ENCODE measurements around the gene DSCAML1. TPM values are rescaled to one million over a fixed set of nuclear protein-coding genes. Genes with fewer than 3 reads are reported as not detected.

Gene DSCAML1
- total RNA-seq, 2 experiments from 2014 or later = 0.13 to 0.29 TPM

DNA sequence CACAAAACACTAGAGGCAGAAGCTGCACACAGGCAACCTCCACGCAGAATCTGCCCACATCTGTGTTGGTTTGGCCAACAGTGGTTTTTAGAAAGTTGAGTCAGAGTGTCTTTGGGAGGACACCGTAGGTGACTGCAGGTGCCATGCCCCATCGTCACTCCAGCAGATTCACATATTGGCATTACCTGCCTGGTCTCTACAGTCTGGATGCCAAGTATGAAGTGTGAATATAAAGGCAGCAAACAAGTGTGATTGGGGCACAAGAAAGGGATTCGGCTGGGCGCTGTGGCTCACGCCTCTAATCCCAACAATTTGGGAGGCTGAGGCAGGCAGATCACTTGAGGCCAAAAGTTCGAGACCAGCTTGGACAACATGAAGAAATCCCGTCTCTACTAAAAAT, 38.6 kb upstream of the DSCAML1 start:
- peaks cover 13% of the 10 kb centered on the region for H3K4me1 Mint-ChIP-seq (ENCODE audit: low read depth)
- TF ChIP-seq, protein P1, sequence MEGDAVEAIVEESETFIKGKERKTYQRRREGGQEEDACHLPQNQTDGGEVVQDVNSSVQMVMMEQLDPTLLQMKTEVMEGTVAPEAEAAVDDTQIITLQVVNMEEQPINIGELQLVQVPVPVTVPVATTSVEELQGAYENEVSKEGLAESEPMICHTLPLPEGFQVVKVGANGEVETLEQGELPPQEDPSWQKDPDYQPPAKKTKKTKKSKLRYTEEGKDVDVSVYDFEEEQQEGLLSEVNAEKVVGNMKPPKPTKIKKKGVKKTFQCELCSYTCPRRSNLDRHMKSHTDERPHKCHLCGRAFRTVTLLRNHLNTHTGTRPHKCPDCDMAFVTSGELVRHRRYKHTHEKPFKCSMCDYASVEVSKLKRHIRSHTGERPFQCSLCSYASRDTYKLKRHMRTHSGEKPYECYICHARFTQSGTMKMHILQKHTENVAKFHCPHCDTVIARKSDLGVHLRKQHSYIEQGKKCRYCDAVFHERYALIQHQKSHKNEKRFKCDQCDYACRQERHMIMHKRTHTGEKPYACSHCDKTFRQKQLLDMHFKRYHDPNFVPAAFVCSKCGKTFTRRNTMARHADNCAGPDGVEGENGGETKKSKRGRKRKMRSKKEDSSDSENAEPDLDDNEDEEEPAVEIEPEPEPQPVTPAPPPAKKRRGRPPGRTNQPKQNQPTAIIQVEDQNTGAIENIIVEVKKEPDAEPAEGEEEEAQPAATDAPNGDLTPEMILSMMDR (IDR thresholded peaks at IDR 0.05) = no peak
- H3K36me3 Mint-ChIP-seq (ENCODE audit: low read depth) = no peaks in the 10 kb centered on the region
- no peak for ATAC-seq
- intact Hi-C loops (cut with micrococcal nuclease) = no loop called here
- H3K9me3 Mint-ChIP-seq = no peaks in the 10 kb centered on the region
- DNase-seq = no peak
- H3K4me3 Mint-ChIP-seq = no peak overlapping the region
- H3K27ac Mint-ChIP-seq = no peak overlapping the region
- CTCF ChIA-PET = interaction anchor here (0.8 to 8.8 kb wide), 6 partner anchors 8 to 336 kb away, joined by 3 to 50 read pairs (median 24); no protein-coding TSS in a partner anchor
- POLR2A ChIA-PET = interaction anchor here (0.6 to 1.2 kb wide), 2 partner anchors 21 to 101 kb away, joined by 3 to 4 read pairs; no protein-coding TSS in a partner anchor
- H3K27me3 Mint-ChIP-seq = peaks cover 1% of the 10 kb centered on the region

DNA sequence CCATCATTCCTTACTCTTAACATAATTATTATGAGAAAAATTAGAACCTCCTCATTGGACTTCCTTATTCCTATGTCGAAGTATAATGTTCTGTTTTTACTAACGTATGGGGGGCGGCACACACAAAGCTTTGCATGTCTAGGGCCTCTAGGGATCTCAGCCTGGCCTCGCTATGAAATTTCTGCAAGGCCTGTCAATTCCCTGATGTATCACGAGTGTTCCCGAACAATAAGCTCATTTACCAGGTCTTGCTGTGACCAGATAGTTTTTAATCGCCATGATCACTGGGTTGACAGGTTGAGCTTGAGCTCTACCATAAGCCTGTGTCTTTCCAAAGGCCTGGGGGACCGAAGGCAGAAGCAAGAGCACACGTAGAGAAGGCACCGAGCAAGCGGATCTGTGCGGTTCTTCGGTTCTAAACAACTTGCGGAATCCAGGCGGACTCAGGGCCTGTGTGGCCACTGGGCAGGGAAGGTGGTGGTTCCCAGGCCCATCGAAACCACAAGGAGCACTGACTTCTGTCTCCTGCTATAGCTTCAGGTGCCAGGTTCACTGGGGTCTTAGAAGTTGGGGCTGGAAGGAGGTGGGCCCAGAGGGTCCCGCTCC, 37.9 kb upstream of the DSCAML1 start:
- ChIA-PET POLR2A (interaction anchor here (1.2 to 1.7 kb wide), 2 partner anchors 11 to 20 kb away, joined by 4 read pairs; no protein-coding TSS in a partner anchor), CTCF (interaction anchor here (0.8 to 8.8 kb wide), 10 partner anchors 9 to 336 kb away, joined by 3 to 50 read pairs (median 3); no protein-coding TSS in a partner anchor)
- no peaks in the 10 kb centered on the region for H3K9me3 Mint-ChIP-seq
- ATAC-seq (no peak), DNase-seq (no peak)
- intact Hi-C loops (cut with micrococcal nuclease) = no loop called here
- TF ChIP-seq, protein P1 (IDR thresholded peaks at IDR 0.05) = no peak
- H3K27me3 Mint-ChIP-seq = peaks cover 1% of the 10 kb centered on the region
- H3K36me3 Mint-ChIP-seq (ENCODE audit: low read depth) = no peaks in the 10 kb centered on the region
- peaks cover 19% of the 10 kb centered on the region for H3K4me1 Mint-ChIP-seq (ENCODE audit: low read depth)
- no peak overlapping the region for H3K4me3 Mint-ChIP-seq
- no peak overlapping the region for H3K27ac Mint-ChIP-seq

DNA sequence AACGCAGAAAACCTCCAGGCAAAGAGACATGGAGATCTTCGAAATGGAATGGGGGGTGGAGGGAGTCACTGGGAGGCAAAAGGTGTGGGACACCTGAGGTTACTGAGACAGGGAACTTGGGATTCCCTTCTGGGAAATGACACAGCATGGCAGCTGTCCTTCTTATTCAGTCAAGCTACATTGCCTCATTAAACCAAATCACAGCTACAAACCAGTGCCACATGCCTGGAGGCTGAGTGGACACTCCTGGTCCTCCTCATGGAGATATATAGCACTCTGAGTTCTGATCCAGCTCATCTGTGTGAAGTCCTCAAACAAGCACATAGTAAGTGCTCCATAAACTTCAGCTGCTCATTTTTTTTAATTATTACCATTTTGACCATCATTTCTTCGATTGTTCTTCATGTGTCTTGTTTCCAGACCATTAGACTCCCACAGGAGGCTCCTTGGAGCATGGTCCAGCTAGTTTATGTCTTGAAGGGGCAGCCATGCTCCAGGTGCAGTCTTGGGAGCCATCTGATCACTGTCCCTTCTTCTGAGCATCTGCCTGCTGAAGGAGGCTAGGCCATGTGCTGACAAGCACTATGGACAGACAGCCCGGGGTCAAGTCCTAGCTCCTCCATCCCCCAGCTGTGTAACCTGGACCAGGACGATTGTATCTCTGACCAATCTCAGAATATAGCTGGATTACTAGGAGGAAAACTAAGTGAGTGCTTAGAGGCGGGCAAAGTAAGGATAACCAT, 37.2 kb upstream of the DSCAML1 start:
- ChIA-PET CTCF (interaction anchor here (0.9 to 8.8 kb wide), 10 partner anchors 10 to 219 kb away, joined by 3 to 50 read pairs (median 4); no protein-coding TSS in a partner anchor), POLR2A (interaction anchor here (1.2 to 1.7 kb wide), 2 partner anchors 10 to 19 kb away, joined by 4 read pairs; no protein-coding TSS in a partner anchor)
- no peaks in the 10 kb centered on the region for H3K9me3 Mint-ChIP-seq
- no peak overlapping the region for H3K27ac Mint-ChIP-seq
- no peaks in the 10 kb centered on the region for H3K36me3 Mint-ChIP-seq (ENCODE audit: low read depth)
- no peak for DNase-seq
- peaks cover 25% of the 10 kb centered on the region for H3K4me1 Mint-ChIP-seq (ENCODE audit: low read depth)
- intact Hi-C loops (cut with micrococcal nuclease) = no loop called here
- H3K4me3 Mint-ChIP-seq = no peak overlapping the region
- TF ChIP-seq, protein P1 (IDR thresholded peaks at IDR 0.05) = no peak
- ATAC-seq = no peak
- peaks cover 1% of the 10 kb centered on the region for H3K27me3 Mint-ChIP-seq

DNA sequence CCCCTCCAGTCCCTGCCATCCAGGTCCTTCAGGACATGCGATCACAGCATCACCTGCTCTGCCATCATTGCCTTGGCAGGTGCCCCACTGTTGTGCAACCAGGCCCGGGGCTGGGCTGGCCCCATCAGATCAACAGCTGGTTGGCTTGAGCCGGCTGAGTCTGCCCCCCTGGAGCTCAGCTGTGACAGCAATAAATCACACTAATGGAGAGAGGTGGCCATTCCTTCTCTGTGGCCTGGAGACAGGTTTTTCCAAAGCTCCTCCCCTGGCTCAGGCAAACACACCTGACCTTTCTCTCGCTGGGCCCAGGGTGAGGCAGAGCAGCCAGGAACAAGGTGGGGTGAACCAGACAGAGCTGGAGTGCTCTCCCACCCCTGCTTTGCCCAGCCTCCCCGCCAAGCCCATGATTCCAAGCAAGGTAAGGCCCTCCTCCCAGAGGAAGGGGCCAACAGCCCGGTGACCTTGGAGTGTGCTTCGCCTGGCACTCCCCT, 36.4 kb upstream of the DSCAML1 start:
- H3K36me3 Mint-ChIP-seq (ENCODE audit: low read depth) = no peaks in the 10 kb centered on the region
- peaks cover 33% of the 10 kb centered on the region for H3K4me1 Mint-ChIP-seq (ENCODE audit: low read depth)
- H3K27me3 Mint-ChIP-seq = peaks cover 1% of the 10 kb centered on the region
- DNase-seq = no peak
- POLR2A ChIA-PET = interaction anchor here (0.9 to 1.4 kb wide), 2 partner anchors 9 to 213 kb away, joined by 3 to 4 read pairs; partner anchors contain the start of gene FXYD2
- ATAC-seq = no peak
- no peak overlapping the region for H3K27ac Mint-ChIP-seq
- no peaks in the 10 kb centered on the region for H3K9me3 Mint-ChIP-seq
- intact Hi-C loops (cut with micrococcal nuclease) = no loop called here
- TF ChIP-seq, protein P1 (IDR thresholded peaks at IDR 0.05) = no peak
- CTCF ChIA-PET = interaction anchor here (1.8 to 8.8 kb wide), 6 partner anchors 10 to 220 kb away, joined by 5 to 50 read pairs (median 24); no protein-coding TSS in a partner anchor
- H3K4me3 Mint-ChIP-seq = no peak overlapping the region
